ENCODE data around the gene FOXN3.

DNA sequence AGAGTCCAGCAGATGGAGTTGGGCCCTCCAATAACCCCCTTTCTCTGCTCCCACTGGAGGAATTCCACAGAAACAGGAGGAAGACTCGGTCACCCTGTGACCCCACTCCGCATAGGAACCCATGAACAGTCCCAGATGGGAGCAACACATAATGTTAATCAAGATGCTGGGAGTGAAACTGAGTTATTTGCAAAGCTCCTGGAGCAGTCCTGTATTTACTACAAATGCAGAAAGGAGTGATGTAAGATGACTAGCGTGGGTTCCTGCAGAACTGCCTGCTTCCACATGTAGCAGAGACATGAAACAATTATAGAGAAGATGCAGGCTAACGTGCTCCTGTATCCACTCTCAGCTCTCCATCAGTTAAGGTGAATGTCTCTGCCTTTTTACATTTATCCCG is 274.7 kb downstream of the FOXN3 start:
- TF ChIP-seq POLR2AphosphoS5 (IDR thresholded peaks at IDR 0.05; ENCODE audit: low read depth, low read length) = no peak
- TF ChIP-seq EZH2phosphoT487 (IDR thresholded peaks at IDR 0.05; ENCODE audit: borderline replicate concordance, low read depth) = no peak
- TF ChIP-seq, protein P1, sequence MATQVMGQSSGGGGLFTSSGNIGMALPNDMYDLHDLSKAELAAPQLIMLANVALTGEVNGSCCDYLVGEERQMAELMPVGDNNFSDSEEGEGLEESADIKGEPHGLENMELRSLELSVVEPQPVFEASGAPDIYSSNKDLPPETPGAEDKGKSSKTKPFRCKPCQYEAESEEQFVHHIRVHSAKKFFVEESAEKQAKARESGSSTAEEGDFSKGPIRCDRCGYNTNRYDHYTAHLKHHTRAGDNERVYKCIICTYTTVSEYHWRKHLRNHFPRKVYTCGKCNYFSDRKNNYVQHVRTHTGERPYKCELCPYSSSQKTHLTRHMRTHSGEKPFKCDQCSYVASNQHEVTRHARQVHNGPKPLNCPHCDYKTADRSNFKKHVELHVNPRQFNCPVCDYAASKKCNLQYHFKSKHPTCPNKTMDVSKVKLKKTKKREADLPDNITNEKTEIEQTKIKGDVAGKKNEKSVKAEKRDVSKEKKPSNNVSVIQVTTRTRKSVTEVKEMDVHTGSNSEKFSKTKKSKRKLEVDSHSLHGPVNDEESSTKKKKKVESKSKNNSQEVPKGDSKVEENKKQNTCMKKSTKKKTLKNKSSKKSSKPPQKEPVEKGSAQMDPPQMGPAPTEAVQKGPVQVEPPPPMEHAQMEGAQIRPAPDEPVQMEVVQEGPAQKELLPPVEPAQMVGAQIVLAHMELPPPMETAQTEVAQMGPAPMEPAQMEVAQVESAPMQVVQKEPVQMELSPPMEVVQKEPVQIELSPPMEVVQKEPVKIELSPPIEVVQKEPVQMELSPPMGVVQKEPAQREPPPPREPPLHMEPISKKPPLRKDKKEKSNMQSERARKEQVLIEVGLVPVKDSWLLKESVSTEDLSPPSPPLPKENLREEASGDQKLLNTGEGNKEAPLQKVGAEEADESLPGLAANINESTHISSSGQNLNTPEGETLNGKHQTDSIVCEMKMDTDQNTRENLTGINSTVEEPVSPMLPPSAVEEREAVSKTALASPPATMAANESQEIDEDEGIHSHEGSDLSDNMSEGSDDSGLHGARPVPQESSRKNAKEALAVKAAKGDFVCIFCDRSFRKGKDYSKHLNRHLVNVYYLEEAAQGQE (IDR thresholded peaks at IDR 0.05; ENCODE audit: low read depth, low read length) = no peak
- TF ChIP-seq, protein P2, sequence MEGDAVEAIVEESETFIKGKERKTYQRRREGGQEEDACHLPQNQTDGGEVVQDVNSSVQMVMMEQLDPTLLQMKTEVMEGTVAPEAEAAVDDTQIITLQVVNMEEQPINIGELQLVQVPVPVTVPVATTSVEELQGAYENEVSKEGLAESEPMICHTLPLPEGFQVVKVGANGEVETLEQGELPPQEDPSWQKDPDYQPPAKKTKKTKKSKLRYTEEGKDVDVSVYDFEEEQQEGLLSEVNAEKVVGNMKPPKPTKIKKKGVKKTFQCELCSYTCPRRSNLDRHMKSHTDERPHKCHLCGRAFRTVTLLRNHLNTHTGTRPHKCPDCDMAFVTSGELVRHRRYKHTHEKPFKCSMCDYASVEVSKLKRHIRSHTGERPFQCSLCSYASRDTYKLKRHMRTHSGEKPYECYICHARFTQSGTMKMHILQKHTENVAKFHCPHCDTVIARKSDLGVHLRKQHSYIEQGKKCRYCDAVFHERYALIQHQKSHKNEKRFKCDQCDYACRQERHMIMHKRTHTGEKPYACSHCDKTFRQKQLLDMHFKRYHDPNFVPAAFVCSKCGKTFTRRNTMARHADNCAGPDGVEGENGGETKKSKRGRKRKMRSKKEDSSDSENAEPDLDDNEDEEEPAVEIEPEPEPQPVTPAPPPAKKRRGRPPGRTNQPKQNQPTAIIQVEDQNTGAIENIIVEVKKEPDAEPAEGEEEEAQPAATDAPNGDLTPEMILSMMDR (IDR thresholded peaks at IDR 0.05) = no peak
- no peak for TF ChIP-seq EP300 (IDR thresholded peaks at IDR 0.05; ENCODE audit: borderline replicate concordance in 1 of 2, low read depth in 1 of 2, low read length in 1 of 2)
- TF ChIP-seq YY1 (IDR thresholded peaks at IDR 0.05; ENCODE audit: low read depth) = no peak

All from SK-N-SH (cell line).